H1 (cell line): ENCODE measurements around the gene IGFALS.

Experiments
- ATF2 ChIP-seq: IDR thresholded peaks from 2 replicates; pipeline ENCODE4 v1.6.1; 2012; ENCODE audit warnings: low read length, inconsistent platforms
- BACH1 ChIP-seq: IDR thresholded peaks from 2 replicates; pipeline ENCODE4 v1.6.1; 2012; ENCODE audit warnings: low read length, improper control_type of control experiment
- CEBPB ChIP-seq: IDR thresholded peaks from 2 replicates; pipeline ENCODE4 v1.6.1; 2012; ENCODE audit warnings: low read depth, low read length
- EGR1 ChIP-seq: IDR thresholded peaks from 2 replicates; pipeline ENCODE4 v1.6.1; 2011; ENCODE audit warnings: low read depth, low read length, borderline replicate concordance
- EZH2 ChIP-seq: fragments of 200-600 bp; sonication (generic); IDR thresholded peaks from 2 replicates; pipeline ENCODE4 v1.7.1; 2012; ENCODE audit warnings: low read depth, mild to moderate bottlenecking, moderate library complexity, low read length, inconsistent platforms; ENCODE audit not compliant: severe bottlenecking
- GABPA ChIP-seq: IDR thresholded peaks from 2 replicates; pipeline ENCODE4 v1.6.1; 2011; ENCODE audit warnings: mild to moderate bottlenecking, low read length, moderate library complexity, borderline replicate concordance; ENCODE audit not compliant: insufficient read depth
- POLR2A ChIP-seq, 2 experiments: IDR thresholded peaks; 1 replicate in 1 of 2; 2 replicates in 1 of 2; pipeline ENCODE4 v1.6.1; 2011; ENCODE audit warnings: low read depth in 2 of 2, low read length in 2 of 2, mild to moderate bottlenecking in 2 of 2; ENCODE audit errors: control extremely low read depth in 1 of 2
- RAD21 ChIP-seq, 2 experiments: IDR thresholded peaks in 1 of 2; conservative IDR thresholded peaks in 1 of 2; 2 replicates each; pipeline ENCODE4 v1.6.1; 2011; ENCODE audit warnings: low read depth in 2 of 2, low read length in 2 of 2, improper control_type of control experiment in 1 of 2, inconsistent platforms in 1 of 2, mild to moderate bottlenecking in 1 of 2, moderate library complexity in 1 of 2
- SIN3A ChIP-seq, 2 experiments: IDR thresholded peaks in 1 of 2; conservative IDR thresholded peaks in 1 of 2; 2 replicates each; pipeline ENCODE4 v1.6.1; 2011 to 2012; ENCODE audit warnings: low read length in 2 of 2, improper control_type of control experiment in 1 of 2, low read depth in 1 of 2, mild to moderate bottlenecking in 1 of 2
- TCF12 ChIP-seq: IDR thresholded peaks from 2 replicates; pipeline ENCODE4 v1.6.1; 2011; ENCODE audit warnings: low read depth, mild to moderate bottlenecking, low read length
- YY1 ChIP-seq: IDR thresholded peaks from 2 replicates; pipeline ENCODE4 v1.6.1; 2011; ENCODE audit warnings: low read depth, mild to moderate bottlenecking, low read length
- TF ChIP-seq, protein P1 (sequence below), 3 experiments: IDR thresholded peaks; 1 replicate in 2 of 3; 2 replicates in 1 of 3; pipeline versions ENCODE4 v1.5.1 to v1.6.1; 2011; ENCODE audit warnings: low read length in 3 of 3, mild to moderate bottlenecking in 3 of 3, inconsistent platforms in 2 of 3, low read depth in 1 of 3, moderate library complexity in 1 of 3; ENCODE audit not compliant: insufficient read depth in 1 of 3; ENCODE audit errors: control extremely low read depth in 1 of 3

- TF ChIP-seq EZH2: no peak
- no peak for TF ChIP-seq BACH1
- TF ChIP-seq TCF12: no peak
- no peak for TF ChIP-seq SIN3A (conservative IDR thresholded peaks at IDR 0.05 in 1 of 2, IDR thresholded peaks at IDR 0.05 in 1 of 2; ENCODE audit: low read depth in 1 of 2, low read length in 2 of 2)
- no peak for TF ChIP-seq ATF2
- no peak for TF ChIP-seq YY1
- TF ChIP-seq, protein P1, sequence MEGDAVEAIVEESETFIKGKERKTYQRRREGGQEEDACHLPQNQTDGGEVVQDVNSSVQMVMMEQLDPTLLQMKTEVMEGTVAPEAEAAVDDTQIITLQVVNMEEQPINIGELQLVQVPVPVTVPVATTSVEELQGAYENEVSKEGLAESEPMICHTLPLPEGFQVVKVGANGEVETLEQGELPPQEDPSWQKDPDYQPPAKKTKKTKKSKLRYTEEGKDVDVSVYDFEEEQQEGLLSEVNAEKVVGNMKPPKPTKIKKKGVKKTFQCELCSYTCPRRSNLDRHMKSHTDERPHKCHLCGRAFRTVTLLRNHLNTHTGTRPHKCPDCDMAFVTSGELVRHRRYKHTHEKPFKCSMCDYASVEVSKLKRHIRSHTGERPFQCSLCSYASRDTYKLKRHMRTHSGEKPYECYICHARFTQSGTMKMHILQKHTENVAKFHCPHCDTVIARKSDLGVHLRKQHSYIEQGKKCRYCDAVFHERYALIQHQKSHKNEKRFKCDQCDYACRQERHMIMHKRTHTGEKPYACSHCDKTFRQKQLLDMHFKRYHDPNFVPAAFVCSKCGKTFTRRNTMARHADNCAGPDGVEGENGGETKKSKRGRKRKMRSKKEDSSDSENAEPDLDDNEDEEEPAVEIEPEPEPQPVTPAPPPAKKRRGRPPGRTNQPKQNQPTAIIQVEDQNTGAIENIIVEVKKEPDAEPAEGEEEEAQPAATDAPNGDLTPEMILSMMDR (IDR thresholded peaks at IDR 0.05; ENCODE audit: control extremely low read depth in 1 of 3, insufficient read depth in 1 of 3, low read depth in 1 of 3, low read length in 3 of 3): no peak
- no peak for TF ChIP-seq EGR1
- no peak for TF ChIP-seq RAD21 (IDR thresholded peaks at IDR 0.05 in 1 of 2, conservative IDR thresholded peaks at IDR 0.05 in 1 of 2; ENCODE audit: low read depth in 2 of 2, low read length in 2 of 2)
- TF ChIP-seq GABPA: no peak
- TF ChIP-seq POLR2A (IDR thresholded peaks at IDR 0.05; ENCODE audit: control extremely low read depth in 1 of 2, low read depth in 2 of 2, low read length in 2 of 2): no peak
- TF ChIP-seq CEBPB: no peak
Observed at GRCh38 chr16:1759511-1759910, 34.0 kb downstream of the IGFALS start.
